Right atrium auricular region (tissue), 2 donors: ENCODE measurements around the gene SCNN1G. TPM values are rescaled to one million over a fixed set of nuclear protein-coding genes. Genes with fewer than 3 reads are reported as not detected.
"Not testable (repeated sequence)": the region's sequence is repeated elsewhere in the genome, so short reads cannot be mapped to it uniquely, and the experiment has no call there.

Experiments used
- DNase-seq: peaks from one replicate; pipeline ENCODE4 v3.0.0-alpha.2; 2019; ENCODE audit warnings: low spot score
- H3K27ac ChIP-seq, 2 donors: fragments of 200-600 bp; sonication (generic); 1 replicate in 1 of 2; 2 replicates in 1 of 2; pipeline ENCODE4 v1.5.1; 2016 to 2019
- H3K27me3 ChIP-seq, 2 donors: fragments of 200-600 bp; sonication (generic); one replicate each; pipeline versions ENCODE4 v1.5.1 to v1.6.0; 2017 to 2019
- H3K36me3 ChIP-seq: fragments of 200-600 bp; sonication (generic); one replicate; pipeline ENCODE4 v1.5.1; 2016
- H3K4me1 ChIP-seq, 2 donors: fragments of 200-600 bp; sonication (generic); one replicate each; pipeline versions ENCODE4 v1.5.1 to v1.6.0; 2017 to 2019
- H3K4me3 ChIP-seq, 2 donors: fragments of 200-600 bp; sonication (generic); 1 replicate in 1 of 2; 2 replicates in 1 of 2; pipeline ENCODE4 v1.5.1; 2017 to 2019; ENCODE audit warnings: mild to moderate bottlenecking in 1 of 2, moderate library complexity in 1 of 2
- H3K9me3 ChIP-seq, 2 donors: fragments of 200-600 bp; sonication (generic); one replicate each; pipeline ENCODE4 v1.5.1; 2019
- CTCF ChIP-seq, 2 donors: fragments of 200-600 bp; sonication (generic); IDR thresholded peaks; one replicate each; pipeline ENCODE4 v1.5.1; 2019; ENCODE audit warnings: antibody characterized with exemption in 2 of 2
- total RNA-seq, 2 donors: library from RNA; depleted of rRNA; stranded (reverse); fragments of >200 nt; gene quantifications; one replicate each; pipeline ENCODE4 v1.1.0, GENCODE V29; 2016

SCNN1G gene
- total RNA-seq, 2 donors from 2014 or later = not detected

GRCh38 chr16:23244122-23244521 is 61.6 kb downstream of the SCNN1G start:
- no peaks in the 10 kb centered on the region for H3K27me3 ChIP-seq
- H3K36me3 ChIP-seq = no peaks in the 10 kb centered on the region
- no peaks in the 10 kb centered on the region for H3K4me1 ChIP-seq
- peaks cover 0 to 10% of the 10 kb centered on the region in 2 donors for H3K9me3 ChIP-seq
- DNase-seq = no peak
- no peak for TF ChIP-seq CTCF (IDR thresholded peaks at IDR 0.05)
- H3K27ac ChIP-seq = no peak overlapping the region
- no peak overlapping the region for H3K4me3 ChIP-seq

GRCh38 chr16:23245268-23245667 is 62.7 kb downstream of the SCNN1G start:
- Histone ChIP-seq H3K36me3 (no peaks in the 10 kb centered on the region), H3K27me3 (no peaks in the 10 kb centered on the region), H3K9me3 (peaks cover 0 to 10% of the 10 kb centered on the region in 2 donors), H3K4me3 (no peak overlapping the region), H3K27ac (no peak overlapping the region), H3K4me1 (no peaks in the 10 kb centered on the region)
- TF ChIP-seq CTCF (IDR thresholded peaks at IDR 0.05) = no peak
- DNase-seq = no peak

GRCh38 chr16:23248261-23249194 is 66.0 kb downstream of the SCNN1G start:
- DNase-seq = no peak
- no peak overlapping the region for H3K27ac ChIP-seq

GRCh38 chr16:23249830-23250229 is 67.3 kb downstream of the SCNN1G start:
- Histone ChIP-seq H3K27ac (no peak overlapping the region), H3K4me1 (no peaks in the 10 kb centered on the region), H3K4me3 (no peak overlapping the region), H3K27me3 (peaks cover 0 to 3% of the 10 kb centered on the region in 2 donors), H3K9me3 (no peaks in the 10 kb centered on the region), H3K36me3 (no peaks in the 10 kb centered on the region)
- TF ChIP-seq CTCF (IDR thresholded peaks at IDR 0.05) = no peak
- no peak for DNase-seq

More at GRCh38 chr16:23248261-23249194, 66.0 kb downstream of the SCNN1G start:
- TF ChIP-seq CTCF (IDR thresholded peaks at IDR 0.05) = no peak
- Histone ChIP-seq H3K36me3 (no peaks in the 10 kb centered on the region), H3K4me1 (no peaks in the 10 kb centered on the region), H3K4me3 (no peak overlapping the region), H3K27me3 (peaks cover 0 to 3% of the 10 kb centered on the region in 2 donors), H3K9me3 (peaks cover 0 to 10% of the 10 kb centered on the region in 2 donors)

- H3K9me3 ChIP-seq = no peaks in the 10 kb centered on the region
- no peaks in the 10 kb centered on the region for H3K4me1 ChIP-seq
- H3K27me3 ChIP-seq = peaks cover 0 to 3% of the 10 kb centered on the region in 2 donors
- TF ChIP-seq CTCF (IDR thresholded peaks at IDR 0.05) = no peak
- H3K4me3 ChIP-seq = no peak overlapping the region
- DNase-seq = no peak
- H3K36me3 ChIP-seq = no peaks in the 10 kb centered on the region
- H3K27ac ChIP-seq = no peak overlapping the region
These were observed 69.8 kb downstream of the SCNN1G start for GRCh38 chr16:23252310-23252709.

- H3K27ac ChIP-seq, H3K9me3 ChIP-seq, H3K4me3 ChIP-seq, H3K36me3 ChIP-seq, H3K4me1 ChIP-seq, H3K27me3 ChIP-seq, DNase-seq: not testable (repeated sequence)
These were observed 71.1 kb downstream of the SCNN1G start for GRCh38 chr16:23253650-23254049.
